Measurements from ENCODE around the gene DHRS2. TPM values are rescaled to one million over a fixed set of nuclear protein-coding genes. Genes with fewer than 3 reads are reported as not detected.

DHRS2 gene
- total and polyA plus RNA-seq, 9 donors, result 0.05 to 0.23 (median 0.09) TPM; not detected in 2

DNA sequence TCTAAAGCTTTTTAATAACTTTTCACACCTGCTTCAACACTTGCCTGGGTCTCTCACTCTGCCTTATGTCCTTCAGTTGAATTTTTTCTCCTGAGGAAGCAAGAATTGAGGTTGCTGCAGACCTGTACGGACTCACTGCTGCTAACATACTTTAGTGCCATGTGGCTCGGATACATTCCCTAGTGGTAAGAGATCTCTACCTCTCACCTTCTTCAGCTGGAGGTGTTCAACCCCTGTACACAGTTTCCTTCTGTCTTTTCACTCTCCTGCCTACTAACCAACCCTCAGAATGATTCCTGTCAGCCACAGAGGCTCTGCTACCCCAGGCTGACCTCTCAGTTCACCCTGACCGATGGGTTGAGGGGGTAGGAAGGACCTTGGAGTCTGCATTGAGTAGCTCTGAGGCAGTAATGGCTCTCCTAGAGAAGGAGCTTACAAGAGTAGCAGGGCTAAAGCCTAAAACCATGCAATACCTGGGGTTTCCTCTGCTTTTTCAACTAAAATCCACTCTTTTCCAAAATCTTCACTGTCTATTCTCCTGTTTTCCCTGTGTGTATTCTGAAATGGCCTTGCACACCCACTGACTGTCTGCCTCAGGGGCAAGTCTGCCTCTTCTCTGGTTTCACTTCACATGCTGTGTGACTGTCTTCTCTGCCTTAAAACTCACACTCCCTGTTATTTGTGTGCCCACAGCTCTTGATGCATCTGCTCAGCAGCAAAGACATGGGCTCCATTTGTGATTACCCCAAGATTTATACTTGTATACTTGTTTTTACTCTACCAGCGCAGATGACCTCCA, 14.0 kb upstream of the DHRS2 start:
- Histone ChIP-seq H3K27ac (ENCODE audit: low read length) (no peak overlapping the region), H3K27me3 (ENCODE audit: control insufficient read depth, insufficient read depth, low read length) (no peaks in the 10 kb centered on the region), H3K9me3 (replicated peaks; ENCODE audit: control insufficient read depth, low read depth, low read length) (peaks cover 14% of the 10 kb centered on the region), H3K4me3 (ENCODE audit: low read length) (no peak overlapping the region), H3K4me1 (ENCODE audit: control insufficient read depth, insufficient read depth, low read length) (no peaks in the 10 kb centered on the region), H3K36me3 (ENCODE audit: control insufficient read depth, insufficient read depth, low read length) (no peaks in the 10 kb centered on the region)
- no peak for DNase-seq
- WGBS (ENCODE audit: insufficient coverage), result 79% methylated on average over 3 of the region's 4 CpGs

DNA sequence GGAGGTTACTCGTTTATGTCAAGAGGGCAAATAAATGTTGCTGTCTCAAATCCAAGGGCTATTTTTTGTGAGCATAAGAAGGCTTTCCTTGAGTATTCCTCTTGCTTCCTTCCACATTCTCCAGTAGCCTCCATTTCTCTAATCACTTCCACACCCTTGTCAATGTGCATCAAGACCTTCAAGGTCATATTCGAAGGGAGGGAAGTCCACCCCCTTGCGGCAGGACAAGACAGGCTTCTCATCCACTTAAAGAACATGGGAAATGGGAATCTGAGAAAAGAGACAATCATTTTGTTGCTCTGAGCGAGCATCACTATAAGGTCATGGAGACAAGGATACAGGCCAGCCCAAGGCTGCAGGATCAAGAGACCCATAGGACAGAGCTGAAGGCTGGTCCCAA, 13.2 kb upstream of the DHRS2 start:
- no peak for DNase-seq
- H3K9me3 ChIP-seq (replicated peaks; ENCODE audit: control insufficient read depth, low read depth, low read length), result peaks cover 14% of the 10 kb centered on the region
- no peaks in the 10 kb centered on the region for H3K27me3 ChIP-seq (ENCODE audit: control insufficient read depth, insufficient read depth, low read length)
- H3K4me1 ChIP-seq (ENCODE audit: control insufficient read depth, insufficient read depth, low read length), result no peaks in the 10 kb centered on the region
- no peak overlapping the region for H3K4me3 ChIP-seq (ENCODE audit: low read length)
- no peak overlapping the region for H3K27ac ChIP-seq (ENCODE audit: low read length)
- no peaks in the 10 kb centered on the region for H3K36me3 ChIP-seq (ENCODE audit: control insufficient read depth, insufficient read depth, low read length)
- 71% methylated on average over 1 of the region's 4 CpGs for WGBS (ENCODE audit: insufficient coverage)

DNA sequence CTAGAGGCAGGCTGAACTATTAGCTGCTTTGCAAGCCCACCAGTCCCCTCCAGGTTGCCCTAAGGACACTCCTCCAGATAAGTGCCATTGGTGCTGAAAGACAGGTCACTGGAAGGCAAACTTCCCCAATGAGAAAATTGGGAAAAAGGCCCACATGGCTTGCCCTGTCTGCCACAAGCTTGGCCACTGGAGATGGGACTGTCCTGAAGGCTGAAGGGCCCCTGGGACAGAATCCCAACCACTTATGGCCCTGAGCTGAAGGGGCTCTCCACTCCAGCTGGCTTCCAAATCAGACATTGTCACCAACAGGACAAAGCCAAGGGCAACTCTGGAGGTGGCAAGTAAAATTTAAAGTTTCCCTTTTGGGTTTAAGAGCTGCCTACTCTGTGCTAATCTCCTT, 12.2 kb upstream of the DHRS2 start:
- no peak overlapping the region for H3K4me3 ChIP-seq (ENCODE audit: low read length)
- peaks cover 14% of the 10 kb centered on the region for H3K9me3 ChIP-seq (replicated peaks; ENCODE audit: control insufficient read depth, low read depth, low read length)
- H3K27ac ChIP-seq (ENCODE audit: low read length), result no peak overlapping the region
- H3K4me1 ChIP-seq (ENCODE audit: control insufficient read depth, insufficient read depth, low read length), result no peaks in the 10 kb centered on the region
- no peaks in the 10 kb centered on the region for H3K36me3 ChIP-seq (ENCODE audit: control insufficient read depth, insufficient read depth, low read length)
- no peaks in the 10 kb centered on the region for H3K27me3 ChIP-seq (ENCODE audit: control insufficient read depth, insufficient read depth, low read length)
- no peak for DNase-seq

DNA sequence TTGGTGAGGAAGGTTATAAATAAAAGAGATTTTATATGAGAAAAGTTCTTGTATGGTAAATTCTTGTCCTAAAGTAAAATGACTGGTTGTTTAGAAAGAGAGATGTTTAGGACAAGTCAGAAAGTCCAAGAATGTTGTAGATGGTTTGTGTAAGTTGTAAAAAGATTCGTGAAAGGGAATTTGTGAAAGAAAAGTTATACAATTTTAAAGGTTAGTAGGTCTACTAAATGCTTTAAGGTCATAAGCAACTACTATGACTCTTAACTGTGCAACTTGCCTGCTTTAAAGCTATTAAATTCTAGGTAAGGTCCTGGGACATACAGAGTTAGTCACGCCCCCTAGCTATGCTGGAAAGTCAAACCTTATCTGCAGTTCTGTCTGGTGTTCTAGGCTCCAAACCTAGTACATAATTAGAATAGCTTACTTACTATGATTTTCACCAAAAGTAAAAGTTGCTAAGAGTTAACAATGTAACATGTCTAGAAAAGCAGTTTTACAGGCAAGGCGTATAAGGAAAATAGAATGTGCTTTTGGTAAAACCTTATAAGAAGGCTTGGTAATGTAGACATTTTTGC, 11.2 kb upstream of the DHRS2 start:
- H3K4me1 ChIP-seq (ENCODE audit: control insufficient read depth, insufficient read depth, low read length), result no peaks in the 10 kb centered on the region
- no peak for DNase-seq
- no peak overlapping the region for H3K27ac ChIP-seq (ENCODE audit: low read length)
- peaks cover 14% of the 10 kb centered on the region for H3K9me3 ChIP-seq (replicated peaks; ENCODE audit: control insufficient read depth, low read depth, low read length)
- H3K36me3 ChIP-seq (ENCODE audit: control insufficient read depth, insufficient read depth, low read length), result no peaks in the 10 kb centered on the region
- no peak overlapping the region for H3K4me3 ChIP-seq (ENCODE audit: low read length)
- H3K27me3 ChIP-seq (ENCODE audit: control insufficient read depth, insufficient read depth, low read length), result no peaks in the 10 kb centered on the region
- 100% methylated on average over 1 of the region's 3 CpGs for WGBS (ENCODE audit: insufficient coverage)

DNA sequence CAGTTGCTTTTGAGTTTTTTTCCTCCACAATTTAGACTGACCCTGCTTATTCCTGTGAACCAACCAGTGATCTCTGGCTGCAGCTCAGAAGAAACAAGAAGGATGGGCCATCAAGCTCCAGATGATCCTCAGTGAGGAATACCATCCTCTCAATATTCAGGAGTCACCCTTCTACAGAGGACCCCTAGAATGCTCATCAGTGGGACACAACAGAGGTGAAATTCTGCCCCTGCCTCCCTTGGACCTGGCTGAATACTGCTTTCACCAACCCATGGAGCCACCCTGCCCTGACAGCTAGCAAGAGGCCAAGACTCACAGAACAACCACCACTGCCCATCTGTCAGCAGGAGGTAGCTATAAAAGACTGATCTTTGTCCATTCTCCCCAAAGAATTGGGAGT, 9.2 kb upstream of the DHRS2 start:
- DNase-seq, result no peak
- Histone ChIP-seq H3K4me3 (ENCODE audit: low read length) (no peak overlapping the region), H3K27me3 (ENCODE audit: control insufficient read depth, insufficient read depth, low read length) (no peaks in the 10 kb centered on the region), H3K36me3 (ENCODE audit: control insufficient read depth, insufficient read depth, low read length) (no peaks in the 10 kb centered on the region), H3K4me1 (ENCODE audit: control insufficient read depth, insufficient read depth, low read length) (peaks cover 6% of the 10 kb centered on the region), H3K27ac (ENCODE audit: low read length) (no peak overlapping the region), H3K9me3 (replicated peaks; ENCODE audit: control insufficient read depth, low read depth, low read length) (peaks cover 14% of the 10 kb centered on the region)

DNA sequence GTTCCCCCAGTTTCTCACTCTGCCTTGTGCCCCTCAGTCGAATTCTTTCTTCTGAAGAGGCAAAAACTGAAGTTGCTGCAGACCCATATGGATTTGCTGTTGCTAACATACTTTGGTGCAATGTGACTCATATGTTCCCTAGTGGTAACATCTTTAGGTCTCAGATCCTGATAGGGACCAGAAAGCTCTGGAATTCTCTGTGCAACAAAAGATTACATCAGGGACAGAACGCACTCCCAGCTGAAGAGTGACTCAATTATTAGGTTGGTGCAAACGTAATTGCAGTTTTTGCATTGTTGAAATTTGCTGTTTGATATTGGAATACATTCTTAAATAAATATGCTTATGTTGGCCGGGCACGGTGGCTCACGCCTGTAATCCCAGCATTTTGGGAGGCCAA, 8.2 kb upstream of the DHRS2 start:
- H3K9me3 ChIP-seq (replicated peaks; ENCODE audit: control insufficient read depth, low read depth, low read length), result peaks cover 14% of the 10 kb centered on the region
- no peaks in the 10 kb centered on the region for H3K36me3 ChIP-seq (ENCODE audit: control insufficient read depth, insufficient read depth, low read length)
- no peak overlapping the region for H3K27ac ChIP-seq (ENCODE audit: low read length)
- no peak overlapping the region for H3K4me3 ChIP-seq (ENCODE audit: low read length)
- H3K27me3 ChIP-seq (ENCODE audit: control insufficient read depth, insufficient read depth, low read length), result no peaks in the 10 kb centered on the region
- H3K4me1 ChIP-seq (ENCODE audit: control insufficient read depth, insufficient read depth, low read length), result peaks cover 14% of the 10 kb centered on the region
- WGBS (ENCODE audit: insufficient coverage), result 100% methylated on average over 1 of the region's 6 CpGs
- DNase-seq, result no peak

DNA sequence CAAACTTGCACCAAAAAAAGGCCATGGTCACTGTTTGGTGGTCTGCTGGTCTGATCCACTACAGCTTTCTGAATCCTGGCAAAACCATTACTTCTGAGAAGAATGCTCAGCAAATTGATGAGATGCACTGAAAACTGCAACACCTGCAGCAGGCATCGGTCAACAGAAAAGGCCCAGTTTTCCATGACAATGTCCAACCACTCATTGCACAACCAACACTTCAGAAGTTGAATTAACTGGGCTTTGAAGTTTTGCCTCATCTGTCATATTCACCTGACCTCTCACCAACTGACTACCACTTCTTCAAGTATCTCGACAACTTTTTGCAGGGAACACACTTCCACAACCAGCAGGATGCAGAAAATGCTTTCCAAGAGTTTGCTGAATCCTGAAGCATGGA, 7.0 kb upstream of the DHRS2 start:
- H3K36me3 ChIP-seq (ENCODE audit: control insufficient read depth, insufficient read depth, low read length), result no peaks in the 10 kb centered on the region
- peaks cover 14% of the 10 kb centered on the region for H3K4me1 ChIP-seq (ENCODE audit: control insufficient read depth, insufficient read depth, low read length)
- peaks cover 9% of the 10 kb centered on the region for H3K9me3 ChIP-seq (replicated peaks; ENCODE audit: control insufficient read depth, low read depth, low read length)
- H3K27me3 ChIP-seq (ENCODE audit: control insufficient read depth, insufficient read depth, low read length), result no peaks in the 10 kb centered on the region
- no peak for DNase-seq
- no peak overlapping the region for H3K27ac ChIP-seq (ENCODE audit: low read length)
- no peak overlapping the region for H3K4me3 ChIP-seq (ENCODE audit: low read length)
- 50% methylated on average over 1 of the region's 2 CpGs for WGBS (ENCODE audit: insufficient coverage)

DNA sequence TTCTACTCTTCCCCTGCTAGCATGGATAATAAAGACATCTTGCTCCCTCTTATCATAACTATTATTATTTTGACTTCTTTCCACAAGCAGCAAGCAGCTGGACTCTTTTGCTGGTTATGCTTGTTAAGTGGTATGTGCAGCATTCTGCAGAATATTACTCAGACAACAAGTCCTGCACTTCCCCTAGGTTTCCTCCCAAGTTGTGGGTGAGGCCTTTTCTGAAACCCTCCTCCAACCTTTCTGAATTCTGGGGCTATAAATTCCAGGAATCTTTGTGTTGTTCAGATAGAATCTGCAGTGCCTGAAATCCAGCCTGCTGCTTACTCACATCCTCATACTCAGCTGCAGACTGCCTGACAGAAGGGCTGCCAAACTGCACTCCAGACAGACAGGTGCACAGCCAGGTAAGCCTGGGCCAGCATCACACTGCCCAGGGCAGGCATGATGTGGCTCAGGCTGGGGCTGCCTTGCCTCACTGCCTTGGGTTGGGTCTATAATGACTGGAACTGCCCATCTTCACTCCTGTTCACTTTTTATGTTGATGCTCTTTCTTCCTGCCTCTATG, 6.2 kb upstream of the DHRS2 start:
- H3K36me3 ChIP-seq (ENCODE audit: control insufficient read depth, insufficient read depth, low read length), result no peaks in the 10 kb centered on the region
- peaks cover 4% of the 10 kb centered on the region for H3K9me3 ChIP-seq (replicated peaks; ENCODE audit: control insufficient read depth, low read depth, low read length)
- no peak overlapping the region for H3K27ac ChIP-seq (ENCODE audit: low read length)
- no peak overlapping the region for H3K4me3 ChIP-seq (ENCODE audit: low read length)
- H3K4me1 ChIP-seq (ENCODE audit: control insufficient read depth, insufficient read depth, low read length), result peaks cover 14% of the 10 kb centered on the region
- DNase-seq, result no peak
- no peaks in the 10 kb centered on the region for H3K27me3 ChIP-seq (ENCODE audit: control insufficient read depth, insufficient read depth, low read length)

DNA sequence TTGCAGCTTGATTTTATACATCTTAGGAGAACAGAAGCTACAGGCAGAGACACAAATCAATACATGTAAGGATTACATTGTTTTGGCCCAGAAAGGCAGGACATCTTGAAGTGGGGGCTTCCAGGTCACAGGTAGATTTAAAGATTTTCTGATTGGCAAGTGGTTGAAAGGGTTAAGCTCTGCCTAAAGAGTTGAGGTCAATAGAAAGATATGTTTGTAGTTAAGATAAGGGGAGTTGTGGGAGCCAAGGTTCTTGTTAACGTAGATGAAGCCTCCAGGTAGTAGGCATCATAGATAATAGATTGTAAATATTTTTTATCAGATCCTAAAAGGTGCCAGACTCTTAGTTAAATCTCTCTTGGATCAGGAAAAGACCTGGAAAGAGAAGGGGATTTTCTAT, 5.5 kb upstream of the DHRS2 start:
- no peaks in the 10 kb centered on the region for H3K9me3 ChIP-seq (replicated peaks; ENCODE audit: control insufficient read depth, low read depth, low read length)
- no peaks in the 10 kb centered on the region for H3K27me3 ChIP-seq (ENCODE audit: control insufficient read depth, insufficient read depth, low read length)
- no peak overlapping the region for H3K27ac ChIP-seq (ENCODE audit: low read length)
- no peak for DNase-seq
- WGBS (ENCODE audit: insufficient coverage), result no CpG with 5 or more reads among the region's 1 CpG
- peaks cover 14% of the 10 kb centered on the region for H3K4me1 ChIP-seq (ENCODE audit: control insufficient read depth, insufficient read depth, low read length)
- H3K4me3 ChIP-seq (ENCODE audit: low read length), result no peak overlapping the region
- H3K36me3 ChIP-seq (ENCODE audit: control insufficient read depth, insufficient read depth, low read length), result no peaks in the 10 kb centered on the region

DNA sequence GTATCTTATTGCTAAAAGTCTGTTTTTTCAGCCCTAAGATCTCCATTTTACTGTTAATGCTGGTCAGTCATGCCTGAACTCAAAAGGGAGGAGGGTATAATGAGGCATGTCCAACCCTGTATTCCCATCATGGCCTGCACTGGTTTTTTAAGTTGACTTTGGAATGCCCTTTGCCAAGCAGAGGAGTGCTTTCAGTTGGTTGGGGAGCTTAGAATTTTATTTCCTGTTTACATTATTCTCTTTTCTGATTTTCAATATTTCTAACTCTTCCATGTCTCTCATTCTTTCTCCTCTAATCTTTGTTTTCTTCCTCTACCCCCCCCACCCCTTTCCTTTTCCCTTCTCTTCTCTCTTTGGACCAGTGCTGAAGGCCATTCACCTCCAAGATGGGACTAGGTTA, 4.9 kb upstream of the DHRS2 start:
- no peak overlapping the region for H3K4me3 ChIP-seq (ENCODE audit: low read length)
- H3K27ac ChIP-seq (ENCODE audit: low read length), result no peak overlapping the region

More for the DNA sequence above, 4.9 kb upstream of the DHRS2 start:
- Histone ChIP-seq H3K36me3 (ENCODE audit: control insufficient read depth, insufficient read depth, low read length) (no peaks in the 10 kb centered on the region), H3K9me3 (replicated peaks; ENCODE audit: control insufficient read depth, low read depth, low read length) (no peaks in the 10 kb centered on the region), H3K27me3 (ENCODE audit: control insufficient read depth, insufficient read depth, low read length) (no peaks in the 10 kb centered on the region), H3K4me1 (ENCODE audit: control insufficient read depth, insufficient read depth, low read length) (peaks cover 14% of the 10 kb centered on the region)
- DNase-seq, result no peak
